Liver (tissue), 9 donors: ENCODE measurements around the gene MED23. TPM values are rescaled to one million over a fixed set of nuclear protein-coding genes. Genes with fewer than 3 reads are reported as not detected.

Source experiments
- DNase-seq: peaks from one replicate; pipeline ENCODE4 v3.0.0-alpha.2; 2017; ENCODE audit warnings: low spot score
- H3K27ac ChIP-seq, 2 donors: one replicate each; pipeline ENCODE4 v1.7.0; 2013; ENCODE audit warnings: inconsistent platforms in 2 of 2, low read length in 2 of 2, control low read depth in 1 of 2, low read depth in 1 of 2, mild to moderate bottlenecking in 1 of 2
- H3K27me3 ChIP-seq, 4 donors: one replicate each; pipeline versions ENCODE4 v1.6.1 to v1.7.0; 2013; ENCODE audit warnings: low read length in 3 of 4, inconsistent platforms in 1 of 4, mild to moderate bottlenecking in 1 of 4, moderate library complexity in 1 of 4; ENCODE audit not compliant: control insufficient read depth in 4 of 4, insufficient read depth in 4 of 4
- H3K36me3 ChIP-seq, 4 donors: one replicate each; pipeline versions ENCODE4 v1.6.1 to v1.7.0; 2013; ENCODE audit warnings: low read length in 3 of 4, mild to moderate bottlenecking in 3 of 4, low read depth in 1 of 4, moderate library complexity in 1 of 4; ENCODE audit not compliant: control insufficient read depth in 4 of 4, insufficient read depth in 3 of 4
- H3K4me1 ChIP-seq, 4 donors: one replicate each; pipeline versions ENCODE4 v1.6.1 to v1.7.0; 2013; ENCODE audit warnings: low read length in 3 of 4, mild to moderate bottlenecking in 3 of 4, moderate library complexity in 1 of 4; ENCODE audit not compliant: control insufficient read depth in 4 of 4, insufficient read depth in 4 of 4
- H3K4me3 ChIP-seq, 3 donors: one replicate each; pipeline versions ENCODE4 v1.6.1 to v1.7.0; 2013; ENCODE audit warnings: low read length in 3 of 3, control low read depth in 1 of 3, low read depth in 1 of 3, mild to moderate bottlenecking in 1 of 3
- H3K9ac ChIP-seq, 2 donors: one replicate each; pipeline ENCODE4 v1.7.0; 2013; ENCODE audit warnings: low read length in 2 of 2, mild to moderate bottlenecking in 2 of 2, moderate library complexity in 2 of 2, control low read depth in 1 of 2, low read depth in 1 of 2
- H3K9me3 ChIP-seq, 4 donors: one replicate each; pipeline versions ENCODE4 v1.6.1 to v1.7.0; 2013; ENCODE audit warnings: low read length in 3 of 4; ENCODE audit not compliant: control insufficient read depth in 4 of 4
- EGR1 ChIP-seq, 2 donors: IDR thresholded peaks; 2 replicates each; pipeline ENCODE4 v1.6.1; 2016 to 2018; ENCODE audit warnings: antibody characterized with exemption in 2 of 2, low read depth in 2 of 2
- FOXA1 ChIP-seq: IDR thresholded peaks from 2 replicates; pipeline ENCODE4 v1.6.1; 2016; ENCODE audit warnings: antibody characterized with exemption
- FOXA2 ChIP-seq: IDR thresholded peaks from 2 replicates; pipeline ENCODE4 v1.6.1; 2016; ENCODE audit warnings: antibody characterized with exemption
- GABPA ChIP-seq, 2 donors: IDR thresholded peaks in 1 of 2; conservative IDR thresholded peaks in 1 of 2; 2 replicates each; pipeline ENCODE4 v1.6.1; 2016; ENCODE audit warnings: antibody characterized with exemption in 2 of 2, mild to moderate bottlenecking in 1 of 2, moderate library complexity in 1 of 2
- HNF4A ChIP-seq, 2 donors: conservative IDR thresholded peaks; 2 replicates each; pipeline ENCODE4 v1.6.1; 2016; ENCODE audit warnings: antibody characterized with exemption in 2 of 2, mild to moderate bottlenecking in 2 of 2
- HNF4G ChIP-seq: IDR thresholded peaks from 2 replicates; pipeline ENCODE4 v1.6.1; 2016; ENCODE audit warnings: antibody characterized with exemption
- JUND ChIP-seq, 2 donors: IDR thresholded peaks; 2 replicates each; pipeline ENCODE4 v1.6.1; 2016; ENCODE audit warnings: antibody characterized with exemption in 2 of 2
- NR2F2 ChIP-seq: IDR thresholded peaks from 2 replicates; pipeline ENCODE4 v1.6.1; 2016; ENCODE audit warnings: antibody characterized with exemption
- RAD21 ChIP-seq, 2 donors: IDR thresholded peaks; 2 replicates each; pipeline ENCODE4 v1.6.1; 2016; ENCODE audit warnings: antibody characterized with exemption in 2 of 2, mild to moderate bottlenecking in 2 of 2
- RXRA ChIP-seq, 2 donors: IDR thresholded peaks; 2 replicates each; pipeline ENCODE4 v1.6.1; 2017 to 2018; ENCODE audit warnings: antibody characterized with exemption in 2 of 2, mild to moderate bottlenecking in 1 of 2
- SP1 ChIP-seq: IDR thresholded peaks from 2 replicates; pipeline ENCODE4 v1.6.1; 2018; ENCODE audit warnings: antibody characterized with exemption, mild to moderate bottlenecking
- TAF1 ChIP-seq: conservative IDR thresholded peaks from 2 replicates; pipeline ENCODE4 v1.6.1; 2016; ENCODE audit warnings: antibody characterized with exemption, mild to moderate bottlenecking
- YY1 ChIP-seq: IDR thresholded peaks from 2 replicates; pipeline ENCODE4 v1.6.1; 2016; ENCODE audit warnings: antibody characterized with exemption, mild to moderate bottlenecking
- WGBS: extraction: QIAGEN DNeasy Blood & Tissue Kit; methylation state at CpG from one replicate; pipeline ENCODE4 v1.1.7; 2013; 5-methylcytosine and 5-hydroxymethylcytosine counted together
- polyA plus RNA-seq, 2 donors: library from polyadenylated mRNA; stranded (reverse) in 1 of 2; unstranded in 1 of 2; fragments of 200-250 nt in 1 of 2; fragments of >200 nt in 1 of 2; fragmentation: Nextera tagmentation in 1 of 2; extraction: Ambion mirVana in 1 of 2; gene quantifications; one replicate each; pipeline versions ENCODE4 v1.2.1 to v1.2.3, GENCODE V29; 2013 to 2015
- total RNA-seq, 2 donors: library from RNA; depleted of rRNA; stranded (reverse); fragments of >200 nt; gene quantifications; one replicate each; pipeline ENCODE4 v1.2.3, GENCODE V29; 2014
- TF ChIP-seq, protein P1 (sequence below): fragments of 150-350 bp; IDR thresholded peaks from 2 replicates; pipeline ENCODE4 v1.5.1; 2017; ENCODE audit warnings: improper control_type of control experiment, low read depth, low read length; ENCODE audit not compliant: missing input control
- TF ChIP-seq, protein P2 (sequence below): IDR thresholded peaks from 2 replicates; pipeline ENCODE4 v1.6.1; 2016; ENCODE audit warnings: antibody characterized with exemption
- TF ChIP-seq, protein P3 (sequence below): IDR thresholded peaks from 2 replicates; pipeline ENCODE4 v1.6.1; 2016; ENCODE audit warnings: antibody characterized with exemption
- TF ChIP-seq, protein P4 (sequence below): IDR thresholded peaks from 2 replicates; pipeline ENCODE4 v1.6.1; 2016; ENCODE audit warnings: antibody characterized with exemption
- TF ChIP-seq, protein P5 (sequence below): IDR thresholded peaks from 2 replicates; pipeline ENCODE4 v1.6.1; 2016; ENCODE audit warnings: antibody characterized with exemption, mild to moderate bottlenecking
- donor health status: healthy.
- donor health status: healthy.
- donor health status: healthy.
- donor health status: healthy.
- donor health status: healthy.

Gene MED23
- total and polyA plus RNA-seq, 4 donors: 3.9 to 17.3 (median 13.4) TPM

DNA sequence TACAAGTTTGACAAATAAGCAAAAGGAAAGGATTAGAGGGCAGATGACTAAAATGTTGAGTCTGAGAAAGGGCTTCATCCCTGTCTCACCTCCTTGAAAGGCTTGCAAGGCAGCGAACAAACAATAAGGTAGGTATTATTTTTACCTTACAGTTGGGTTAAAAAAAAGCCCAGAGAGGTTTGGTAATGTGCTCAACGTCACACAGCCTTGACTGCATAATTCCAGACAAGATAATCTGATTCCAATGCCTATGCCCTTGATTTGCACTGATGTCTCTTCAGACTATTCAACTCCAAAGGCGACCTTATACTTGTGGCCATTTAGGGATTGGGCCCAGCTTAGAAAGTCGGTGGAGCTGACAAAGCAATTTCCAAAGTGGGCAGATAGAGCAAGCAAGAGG lies 53.4 kb downstream of the MED23 start:
- Histone ChIP-seq H3K4me1 (peaks cover 0 to 30% (median 13%) of the 10 kb centered on the region in 4 donors), H3K36me3 (peaks cover 1 to 27% (median 14%) of the 10 kb centered on the region in 4 donors), H3K9me3 (no peaks in the 10 kb centered on the region), H3K4me3 (peak overlapping the region; percentile 65 to 91 (median 68)), H3K9ac (peak overlapping the region; percentile 76 to 99), H3K27me3 (no peaks in the 10 kb centered on the region), H3K27ac (peak overlapping the region; percentile 79 to 92)
- no peak for DNase-seq
- TF ChIP-seq RAD21 (IDR thresholded peaks at IDR 0.05) (no peak), RXRA (IDR thresholded peaks at IDR 0.05) (no peak), FOXA2 (no peak), FOXA1 (no peak), NR2F2 (no peak)
- TF ChIP-seq, protein P1, sequence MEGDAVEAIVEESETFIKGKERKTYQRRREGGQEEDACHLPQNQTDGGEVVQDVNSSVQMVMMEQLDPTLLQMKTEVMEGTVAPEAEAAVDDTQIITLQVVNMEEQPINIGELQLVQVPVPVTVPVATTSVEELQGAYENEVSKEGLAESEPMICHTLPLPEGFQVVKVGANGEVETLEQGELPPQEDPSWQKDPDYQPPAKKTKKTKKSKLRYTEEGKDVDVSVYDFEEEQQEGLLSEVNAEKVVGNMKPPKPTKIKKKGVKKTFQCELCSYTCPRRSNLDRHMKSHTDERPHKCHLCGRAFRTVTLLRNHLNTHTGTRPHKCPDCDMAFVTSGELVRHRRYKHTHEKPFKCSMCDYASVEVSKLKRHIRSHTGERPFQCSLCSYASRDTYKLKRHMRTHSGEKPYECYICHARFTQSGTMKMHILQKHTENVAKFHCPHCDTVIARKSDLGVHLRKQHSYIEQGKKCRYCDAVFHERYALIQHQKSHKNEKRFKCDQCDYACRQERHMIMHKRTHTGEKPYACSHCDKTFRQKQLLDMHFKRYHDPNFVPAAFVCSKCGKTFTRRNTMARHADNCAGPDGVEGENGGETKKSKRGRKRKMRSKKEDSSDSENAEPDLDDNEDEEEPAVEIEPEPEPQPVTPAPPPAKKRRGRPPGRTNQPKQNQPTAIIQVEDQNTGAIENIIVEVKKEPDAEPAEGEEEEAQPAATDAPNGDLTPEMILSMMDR: no peak
- TF ChIP-seq, protein P2, sequence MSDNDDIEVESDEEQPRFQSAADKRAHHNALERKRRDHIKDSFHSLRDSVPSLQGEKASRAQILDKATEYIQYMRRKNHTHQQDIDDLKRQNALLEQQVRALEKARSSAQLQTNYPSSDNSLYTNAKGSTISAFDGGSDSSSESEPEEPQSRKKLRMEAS: no peak
- 40% methylated on average over 4 of the region's 4 CpGs for WGBS

DNA sequence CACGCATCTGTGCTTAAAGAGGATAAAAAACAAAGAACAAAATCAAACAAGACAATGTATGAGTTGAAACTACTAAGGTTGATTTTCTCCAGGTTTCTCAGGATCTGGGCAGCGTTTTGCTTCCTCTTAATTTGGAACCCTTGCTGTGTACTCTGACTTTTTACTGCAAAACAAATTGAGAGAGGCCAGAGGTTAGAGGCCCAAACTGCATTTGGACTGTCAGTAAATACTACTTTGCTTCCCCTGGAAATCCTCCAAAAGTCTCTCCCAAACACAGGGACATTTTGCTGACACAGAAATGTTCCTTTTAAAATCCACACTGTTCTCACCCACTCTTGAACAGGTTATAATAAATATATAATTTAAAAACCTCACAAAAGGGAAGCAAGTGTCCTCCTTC lies 53.9 kb downstream of the MED23 start:
- H3K27me3 ChIP-seq: no peaks in the 10 kb centered on the region
- H3K4me3 ChIP-seq: peak overlapping the region; percentile 65 to 91 (median 68)
- TF ChIP-seq JUND (IDR thresholded peaks at IDR 0.05) (no peak), GABPA (IDR thresholded peaks at IDR 0.05 in 1 of 2, conservative IDR thresholded peaks at IDR 0.05 in 1 of 2) (no peak), EGR1 (IDR thresholded peaks at IDR 0.05; ENCODE audit: low read depth in 2 of 2) (no peak), FOXA1 (no peak), FOXA2 (peak; percentile 18), SP1 (peak; percentile 42), TAF1 (peak; percentile 57), HNF4A (conservative IDR thresholded peaks at IDR 0.05) (peak; percentile 14 to 55), NR2F2 (peak; percentile 62), RXRA (IDR thresholded peaks at IDR 0.05) (peak in 1 of 2 donors; percentile 47), HNF4G (no peak), YY1 (peak; percentile 45), RAD21 (IDR thresholded peaks at IDR 0.05) (no peak)
- TF ChIP-seq, protein P1: no peak
- TF ChIP-seq, protein P3, sequence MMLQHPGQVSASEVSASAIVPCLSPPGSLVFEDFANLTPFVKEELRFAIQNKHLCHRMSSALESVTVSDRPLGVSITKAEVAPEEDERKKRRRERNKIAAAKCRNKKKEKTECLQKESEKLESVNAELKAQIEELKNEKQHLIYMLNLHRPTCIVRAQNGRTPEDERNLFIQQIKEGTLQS: no peak
- TF ChIP-seq, protein P4, sequence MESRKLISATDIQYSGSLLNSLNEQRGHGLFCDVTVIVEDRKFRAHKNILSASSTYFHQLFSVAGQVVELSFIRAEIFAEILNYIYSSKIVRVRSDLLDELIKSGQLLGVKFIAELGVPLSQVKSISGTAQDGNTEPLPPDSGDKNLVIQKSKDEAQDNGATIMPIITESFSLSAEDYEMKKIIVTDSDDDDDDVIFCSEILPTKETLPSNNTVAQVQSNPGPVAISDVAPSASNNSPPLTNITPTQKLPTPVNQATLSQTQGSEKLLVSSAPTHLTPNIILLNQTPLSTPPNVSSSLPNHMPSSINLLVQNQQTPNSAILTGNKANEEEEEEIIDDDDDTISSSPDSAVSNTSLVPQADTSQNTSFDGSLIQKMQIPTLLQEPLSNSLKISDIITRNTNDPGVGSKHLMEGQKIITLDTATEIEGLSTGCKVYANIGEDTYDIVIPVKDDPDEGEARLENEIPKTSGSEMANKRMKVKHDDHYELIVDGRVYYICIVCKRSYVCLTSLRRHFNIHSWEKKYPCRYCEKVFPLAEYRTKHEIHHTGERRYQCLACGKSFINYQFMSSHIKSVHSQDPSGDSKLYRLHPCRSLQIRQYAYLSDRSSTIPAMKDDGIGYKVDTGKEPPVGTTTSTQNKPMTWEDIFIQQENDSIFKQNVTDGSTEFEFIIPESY: peak; percentile 18
- TF ChIP-seq, protein P5, sequence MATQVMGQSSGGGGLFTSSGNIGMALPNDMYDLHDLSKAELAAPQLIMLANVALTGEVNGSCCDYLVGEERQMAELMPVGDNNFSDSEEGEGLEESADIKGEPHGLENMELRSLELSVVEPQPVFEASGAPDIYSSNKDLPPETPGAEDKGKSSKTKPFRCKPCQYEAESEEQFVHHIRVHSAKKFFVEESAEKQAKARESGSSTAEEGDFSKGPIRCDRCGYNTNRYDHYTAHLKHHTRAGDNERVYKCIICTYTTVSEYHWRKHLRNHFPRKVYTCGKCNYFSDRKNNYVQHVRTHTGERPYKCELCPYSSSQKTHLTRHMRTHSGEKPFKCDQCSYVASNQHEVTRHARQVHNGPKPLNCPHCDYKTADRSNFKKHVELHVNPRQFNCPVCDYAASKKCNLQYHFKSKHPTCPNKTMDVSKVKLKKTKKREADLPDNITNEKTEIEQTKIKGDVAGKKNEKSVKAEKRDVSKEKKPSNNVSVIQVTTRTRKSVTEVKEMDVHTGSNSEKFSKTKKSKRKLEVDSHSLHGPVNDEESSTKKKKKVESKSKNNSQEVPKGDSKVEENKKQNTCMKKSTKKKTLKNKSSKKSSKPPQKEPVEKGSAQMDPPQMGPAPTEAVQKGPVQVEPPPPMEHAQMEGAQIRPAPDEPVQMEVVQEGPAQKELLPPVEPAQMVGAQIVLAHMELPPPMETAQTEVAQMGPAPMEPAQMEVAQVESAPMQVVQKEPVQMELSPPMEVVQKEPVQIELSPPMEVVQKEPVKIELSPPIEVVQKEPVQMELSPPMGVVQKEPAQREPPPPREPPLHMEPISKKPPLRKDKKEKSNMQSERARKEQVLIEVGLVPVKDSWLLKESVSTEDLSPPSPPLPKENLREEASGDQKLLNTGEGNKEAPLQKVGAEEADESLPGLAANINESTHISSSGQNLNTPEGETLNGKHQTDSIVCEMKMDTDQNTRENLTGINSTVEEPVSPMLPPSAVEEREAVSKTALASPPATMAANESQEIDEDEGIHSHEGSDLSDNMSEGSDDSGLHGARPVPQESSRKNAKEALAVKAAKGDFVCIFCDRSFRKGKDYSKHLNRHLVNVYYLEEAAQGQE: peak; percentile 83
- TF ChIP-seq, protein P2: no peak
- peaks cover 0 to 30% (median 13%) of the 10 kb centered on the region in 4 donors for H3K4me1 ChIP-seq
- H3K36me3 ChIP-seq: peaks cover 1 to 21% (median 9%) of the 10 kb centered on the region in 4 donors
- H3K9me3 ChIP-seq: no peaks in the 10 kb centered on the region
- peak overlapping the region; percentile 76 to 99 for H3K9ac ChIP-seq
- WGBS: 27% methylated on average over 2 of the region's 2 CpGs
- DNase-seq: no peak
- peak overlapping the region; percentile 79 to 92 for H3K27ac ChIP-seq
